OCI-LY1 (cell line): ENCODE results near the gene C1orf116.

Experiments used
- CTCF ChIP-seq: fragments of 200-600 bp; sonication (generic), shearing (Covaris generic); IDR thresholded peaks from 2 replicates; pipeline ENCODE4 v1.5.1; 2017; ENCODE audit warnings: mild to moderate bottlenecking, antibody characterized with exemption, low read length, moderate library complexity, mixed read lengths
- EZH2 ChIP-seq: fragments of 200-600 bp; sonication (generic), shearing (Covaris generic); IDR thresholded peaks from 2 replicates; pipeline ENCODE4 v1.8.0; 2017; ENCODE audit warnings: borderline replicate concordance, mixed run types, mild to moderate bottlenecking, antibody characterized with exemption, low read length, moderate library complexity, mixed read lengths

- TF ChIP-seq CTCF: no peak
- no peak for TF ChIP-seq EZH2
Observed at GRCh38 chr1:207072233-207072632, 39.7 kb upstream of the C1orf116 start.
